Activated T-helper 17 cell treated with anti-CD3 and anti-CD28 coated beads, Interleukin-2, amount 50 U/mL, for 72 hours (primary cell): ENCODE measurements around the gene NDST1. TPM values are rescaled to one million over a fixed set of nuclear protein-coding genes. Genes with fewer than 3 reads are reported as not detected.

ENCODE experiments used
- ATAC-seq: fragments of 150-1000 bp; cut with Tn5 transposase; replicated peaks from 2 replicates; pipeline ENCODE4 v1.10.0; 2021; ENCODE audit warnings: mild to moderate bottlenecking, moderate library complexity
- H3K27ac Mint-ChIP-seq: one replicate; pipeline ENCODE4 v1.8.0; 2022; ENCODE audit warnings: mixed read lengths
- H3K27me3 Mint-ChIP-seq: one replicate; pipeline ENCODE4 v1.8.0; 2022; ENCODE audit warnings: mixed read lengths
- H3K36me3 Mint-ChIP-seq: one replicate; pipeline ENCODE4 v1.8.0; 2022; ENCODE audit warnings: low read depth, mild to moderate bottlenecking, mixed read lengths
- H3K4me1 Mint-ChIP-seq: one replicate; pipeline ENCODE4 v1.8.0; 2022; ENCODE audit warnings: mixed read lengths
- H3K4me3 Mint-ChIP-seq: one replicate; pipeline ENCODE4 v1.8.0; 2022; ENCODE audit warnings: mild to moderate bottlenecking, mixed read lengths
- H3K9me3 Mint-ChIP-seq: one replicate; pipeline ENCODE4 v1.8.0; 2022; ENCODE audit warnings: mixed read lengths
- total RNA-seq, 2 donors: library from RNA; stranded (reverse); gene quantifications; one replicate each; pipeline ENCODE4 v1.2.3, GENCODE V29; 2022

Gene NDST1
- total RNA-seq, 2 donors from 2014 or later = 0.48 to 1.8 TPM

- Mint-ChIP-seq H3K36me3 (no peaks in the 10 kb centered on the region), H3K27me3 (no peaks in the 10 kb centered on the region), H3K4me3 (no peak overlapping the region), H3K27ac (no peak overlapping the region), H3K9me3 (no peaks in the 10 kb centered on the region), H3K4me1 (no peaks in the 10 kb centered on the region)
- no peak for ATAC-seq
Measured at GRCh38 chr5:150551066-150551465, 43.1 kb downstream of the NDST1 start.

DNA sequence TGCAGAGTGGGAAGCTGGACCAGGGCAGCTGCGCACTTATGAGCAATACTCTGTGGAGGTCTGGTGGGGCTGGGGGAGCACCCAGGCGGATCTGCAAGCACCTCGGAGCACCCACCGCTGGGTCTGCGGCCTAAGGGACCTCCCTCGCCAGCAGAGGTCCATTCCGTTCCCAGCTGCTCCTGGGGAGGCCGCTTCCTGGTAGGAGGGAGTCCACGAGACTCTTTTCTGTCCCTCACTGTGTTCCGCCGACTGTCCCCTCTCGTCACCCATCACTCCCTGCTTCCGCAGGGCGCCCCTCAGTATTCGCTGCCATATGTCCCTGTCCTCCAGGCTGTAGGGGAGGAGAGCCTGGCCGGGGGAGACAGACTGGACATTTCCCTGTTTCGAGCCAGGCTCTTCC lies 45.5 kb downstream of the NDST1 start:
- Mint-ChIP-seq H3K27ac (no peak overlapping the region), H3K36me3 (no peaks in the 10 kb centered on the region), H3K9me3 (no peaks in the 10 kb centered on the region), H3K4me1 (no peaks in the 10 kb centered on the region), H3K4me3 (no peak overlapping the region), H3K27me3 (no peaks in the 10 kb centered on the region)
- ATAC-seq = no peak

GRCh38 chr5:150553911-150554310 lies 46.0 kb downstream of the NDST1 start:
- Mint-ChIP-seq H3K4me3 (no peak overlapping the region), H3K27me3 (no peaks in the 10 kb centered on the region), H3K36me3 (no peaks in the 10 kb centered on the region), H3K4me1 (no peaks in the 10 kb centered on the region), H3K27ac (no peak overlapping the region), H3K9me3 (no peaks in the 10 kb centered on the region)
- no peak for ATAC-seq

- no peak for ATAC-seq
- no peaks in the 10 kb centered on the region for H3K27me3 Mint-ChIP-seq
Measured at GRCh38 chr5:150554857-150555256, 46.9 kb downstream of the NDST1 start.

DNA sequence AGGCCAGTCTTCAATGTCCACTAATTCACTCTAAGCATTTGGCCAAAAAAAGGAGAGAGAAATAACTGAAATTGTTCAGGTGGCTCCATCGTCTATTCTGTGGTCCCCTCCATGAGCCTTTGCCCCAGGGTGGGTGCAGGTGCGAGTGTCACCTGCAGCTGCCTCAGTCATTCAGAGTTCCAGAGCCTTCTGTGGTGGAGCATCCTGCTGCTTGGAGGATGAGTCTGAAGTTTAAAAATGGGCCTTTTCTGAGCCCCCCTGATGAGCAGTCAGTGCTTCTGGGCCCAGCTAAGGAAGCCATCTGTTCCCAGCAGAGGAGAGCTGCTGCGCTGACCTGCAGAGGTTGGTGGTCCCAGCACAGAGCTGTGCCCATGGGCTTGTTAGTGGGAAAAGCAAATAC lies 48.2 kb downstream of the NDST1 start:
- H3K9me3 Mint-ChIP-seq = no peaks in the 10 kb centered on the region

More at GRCh38 chr5:150554857-150555256, 46.9 kb downstream of the NDST1 start:
- Mint-ChIP-seq H3K4me1 (no peaks in the 10 kb centered on the region), H3K9me3 (no peaks in the 10 kb centered on the region), H3K36me3 (no peaks in the 10 kb centered on the region), H3K27ac (no peak overlapping the region), H3K4me3 (no peak overlapping the region)

GRCh38 chr5:150556859-150557508 lies 49.1 kb downstream of the NDST1 start:
- no peaks in the 10 kb centered on the region for H3K4me1 Mint-ChIP-seq
- no peaks in the 10 kb centered on the region for H3K36me3 Mint-ChIP-seq
- ATAC-seq = no peak
- H3K4me3 Mint-ChIP-seq = no peak overlapping the region
- H3K27ac Mint-ChIP-seq = no peak overlapping the region
- H3K27me3 Mint-ChIP-seq = no peaks in the 10 kb centered on the region
- no peaks in the 10 kb centered on the region for H3K9me3 Mint-ChIP-seq

More for the DNA sequence above, 48.2 kb downstream of the NDST1 start:
- Mint-ChIP-seq H3K4me3 (no peak overlapping the region), H3K4me1 (no peaks in the 10 kb centered on the region), H3K27ac (no peak overlapping the region), H3K36me3 (no peaks in the 10 kb centered on the region), H3K27me3 (no peaks in the 10 kb centered on the region)
- ATAC-seq = no peak

DNA sequence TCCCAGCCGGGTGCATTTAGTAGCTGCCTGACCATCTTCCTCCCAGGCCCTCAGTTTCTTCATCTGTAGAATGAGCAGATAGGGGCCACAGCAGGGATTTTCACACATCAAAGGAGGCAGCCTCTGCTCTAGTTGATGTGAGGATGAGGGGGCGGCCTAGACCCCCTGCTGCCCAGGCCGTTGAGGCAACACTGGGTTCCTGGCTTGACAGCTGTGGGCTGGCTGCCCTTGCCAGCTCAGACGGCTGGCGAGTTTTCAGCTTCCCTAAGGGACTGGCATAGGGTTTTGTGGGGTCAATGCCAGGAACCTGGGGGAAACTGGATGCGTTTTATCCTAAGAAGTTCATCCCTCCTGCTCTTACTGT lies 49.6 kb downstream of the NDST1 start:
- H3K4me3 Mint-ChIP-seq = no peak overlapping the region
- H3K27ac Mint-ChIP-seq = no peak overlapping the region
- H3K27me3 Mint-ChIP-seq = no peaks in the 10 kb centered on the region
- H3K9me3 Mint-ChIP-seq = no peaks in the 10 kb centered on the region
- ATAC-seq = no peak
- H3K4me1 Mint-ChIP-seq = no peaks in the 10 kb centered on the region
- no peaks in the 10 kb centered on the region for H3K36me3 Mint-ChIP-seq

- Mint-ChIP-seq H3K4me1 (no peaks in the 10 kb centered on the region), H3K27me3 (no peaks in the 10 kb centered on the region), H3K4me3 (no peak overlapping the region), H3K27ac (no peak overlapping the region), H3K9me3 (no peaks in the 10 kb centered on the region), H3K36me3 (no peaks in the 10 kb centered on the region)
- no peak for ATAC-seq
Measured at GRCh38 chr5:150558088-150558621, 50.2 kb downstream of the NDST1 start.

- no peak for ATAC-seq
- no peaks in the 10 kb centered on the region for H3K9me3 Mint-ChIP-seq
- no peaks in the 10 kb centered on the region for H3K27me3 Mint-ChIP-seq
- no peak overlapping the region for H3K27ac Mint-ChIP-seq
- no peak overlapping the region for H3K4me3 Mint-ChIP-seq
- H3K4me1 Mint-ChIP-seq = no peaks in the 10 kb centered on the region
- H3K36me3 Mint-ChIP-seq = no peaks in the 10 kb centered on the region
Measured at GRCh38 chr5:150559088-150559487, 51.2 kb downstream of the NDST1 start.

DNA sequence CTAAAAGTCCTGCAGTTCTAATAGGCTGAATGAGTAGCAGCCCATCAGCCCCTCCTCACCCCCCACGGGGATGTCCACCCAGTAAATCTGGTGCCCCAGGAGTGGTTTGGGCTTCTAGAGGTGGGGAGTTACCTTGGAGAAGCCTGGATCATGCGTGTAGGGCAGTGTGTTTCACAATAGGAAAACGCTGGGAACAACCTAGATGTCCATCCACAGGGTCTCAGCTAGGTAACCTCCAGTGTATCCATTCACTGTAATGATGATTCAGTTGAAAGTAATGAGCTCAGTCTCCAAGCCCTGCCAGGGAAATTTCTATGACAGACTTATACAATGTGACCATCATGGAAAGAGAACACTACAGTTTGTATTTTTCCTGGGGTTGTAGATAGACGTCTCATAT lies 51.8 kb downstream of the NDST1 start:
- no peak overlapping the region for H3K27ac Mint-ChIP-seq
- no peak for ATAC-seq
- H3K27me3 Mint-ChIP-seq = no peaks in the 10 kb centered on the region
- no peaks in the 10 kb centered on the region for H3K36me3 Mint-ChIP-seq
- H3K4me3 Mint-ChIP-seq = no peak overlapping the region
- H3K4me1 Mint-ChIP-seq = no peaks in the 10 kb centered on the region
- H3K9me3 Mint-ChIP-seq = no peaks in the 10 kb centered on the region

DNA sequence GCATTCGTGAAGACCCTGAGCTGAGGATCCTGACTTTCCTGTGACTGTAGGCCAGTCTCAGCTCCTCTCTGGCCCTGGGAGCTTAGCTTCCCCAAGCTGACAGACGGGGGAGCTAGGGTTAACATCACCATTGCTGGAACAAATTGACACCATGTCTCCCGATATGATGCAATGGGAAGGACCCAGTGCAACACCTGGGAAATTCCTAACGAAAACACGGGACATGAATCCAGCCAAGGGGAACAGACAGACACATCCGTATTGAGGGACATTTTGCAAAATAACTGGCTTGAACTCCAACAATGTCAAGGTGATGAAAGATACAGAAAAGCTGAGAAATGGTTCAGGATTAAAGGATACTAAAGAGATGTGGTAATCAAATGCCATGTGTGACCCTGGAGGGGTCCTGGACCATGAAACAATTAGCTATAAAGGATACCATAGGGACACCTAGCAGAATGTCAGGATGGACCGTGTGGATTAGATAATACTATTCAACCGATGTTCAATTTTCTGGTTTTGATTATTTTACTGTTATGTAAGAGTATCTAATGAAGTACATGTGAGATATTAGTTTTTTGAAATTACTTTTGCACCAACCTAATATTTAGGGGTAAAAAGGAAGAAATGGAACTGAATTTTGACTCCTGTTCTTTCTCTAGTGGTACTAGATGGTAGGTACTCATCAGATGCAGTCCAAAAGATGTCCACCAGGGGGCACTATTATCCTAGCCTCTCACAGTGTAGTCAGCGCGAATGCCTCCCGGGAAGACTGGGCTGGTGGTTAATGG lies 52.7 kb downstream of the NDST1 start:
- no peak overlapping the region for H3K27ac Mint-ChIP-seq
- H3K4me3 Mint-ChIP-seq = no peak overlapping the region
- ATAC-seq = peak; percentile 93
- H3K27me3 Mint-ChIP-seq = no peaks in the 10 kb centered on the region
- H3K36me3 Mint-ChIP-seq = no peaks in the 10 kb centered on the region
- H3K4me1 Mint-ChIP-seq = no peaks in the 10 kb centered on the region
- H3K9me3 Mint-ChIP-seq = no peaks in the 10 kb centered on the region

GRCh38 chr5:150561192-150561512 lies 53.2 kb downstream of the NDST1 start:
- no peak overlapping the region for H3K4me3 Mint-ChIP-seq

GRCh38 chr5:150561571-150562275 lies 53.8 kb downstream of the NDST1 start:
- Mint-ChIP-seq H3K27ac (no peak overlapping the region), H3K27me3 (no peaks in the 10 kb centered on the region), H3K4me1 (no peaks in the 10 kb centered on the region), H3K36me3 (no peaks in the 10 kb centered on the region), H3K4me3 (no peak overlapping the region), H3K9me3 (no peaks in the 10 kb centered on the region)
- no peak for ATAC-seq

More at GRCh38 chr5:150561192-150561512, 53.2 kb downstream of the NDST1 start:
- Mint-ChIP-seq H3K27ac (no peak overlapping the region), H3K4me1 (no peaks in the 10 kb centered on the region), H3K36me3 (no peaks in the 10 kb centered on the region), H3K27me3 (no peaks in the 10 kb centered on the region), H3K9me3 (no peaks in the 10 kb centered on the region)
- peak; percentile 19 for ATAC-seq

- no peak overlapping the region for H3K27ac Mint-ChIP-seq
Measured at GRCh38 chr5:150562832-150563231, 54.9 kb downstream of the NDST1 start.

GRCh38 chr5:150565868-150566267 lies 57.9 kb downstream of the NDST1 start:
- Mint-ChIP-seq H3K36me3 (no peaks in the 10 kb centered on the region), H3K9me3 (no peaks in the 10 kb centered on the region), H3K27me3 (no peaks in the 10 kb centered on the region), H3K4me3 (no peak overlapping the region), H3K4me1 (no peaks in the 10 kb centered on the region), H3K27ac (no peak overlapping the region)
- no peak for ATAC-seq

More at GRCh38 chr5:150562832-150563231, 54.9 kb downstream of the NDST1 start:
- H3K9me3 Mint-ChIP-seq = no peaks in the 10 kb centered on the region
- no peaks in the 10 kb centered on the region for H3K36me3 Mint-ChIP-seq
- no peak overlapping the region for H3K4me3 Mint-ChIP-seq
- no peak for ATAC-seq
- no peaks in the 10 kb centered on the region for H3K4me1 Mint-ChIP-seq
- no peaks in the 10 kb centered on the region for H3K27me3 Mint-ChIP-seq
